Measurements from ENCODE around the gene TSSC4.
"Not testable (repeated sequence)": the region's sequence is repeated elsewhere in the genome, so short reads cannot be mapped to it uniquely, and the experiment has no call there.

TSSC4 gene

DNA sequence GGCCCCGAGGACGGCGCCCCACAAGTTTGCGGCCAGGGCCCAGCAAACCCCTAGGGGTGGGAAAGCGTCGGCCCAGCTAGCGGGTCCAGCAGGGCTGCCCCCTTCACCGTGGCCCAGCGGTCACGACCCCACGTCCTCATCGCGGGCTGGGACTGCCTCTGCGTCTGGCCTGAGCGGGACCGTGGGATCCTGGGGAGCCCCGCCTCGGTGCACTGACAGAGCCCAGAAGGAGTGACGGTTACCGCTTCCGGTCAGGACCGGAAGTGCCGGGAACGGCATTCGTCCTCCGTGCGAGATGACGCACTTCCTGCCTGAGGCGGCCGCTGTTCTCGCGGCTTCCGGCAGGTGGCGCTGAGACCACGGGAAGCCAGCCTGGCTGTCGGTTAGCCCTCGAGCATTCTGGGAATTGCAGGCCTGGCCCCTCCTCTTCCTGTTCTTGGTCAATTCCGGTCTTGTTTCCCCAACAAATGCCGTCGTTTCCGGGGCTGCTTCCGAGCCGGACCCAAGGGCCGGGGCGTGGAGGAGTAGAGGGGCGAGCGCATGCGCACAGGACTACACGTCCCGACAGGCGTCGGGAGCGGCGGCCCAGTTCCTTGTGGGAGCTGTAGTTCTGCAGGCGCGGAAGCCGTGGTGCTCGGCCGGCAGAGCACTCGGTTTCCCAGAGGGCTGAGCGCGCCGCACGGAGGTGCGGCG is at the start of gene TSSC4:
TSSC4 (plus strand) TSS at position 682 of the 693 bp plus-strand sequence. CDS start 1,884 bp downstream, outside the sequence.
- peak; percentile 100 for DNase-seq

DNA sequence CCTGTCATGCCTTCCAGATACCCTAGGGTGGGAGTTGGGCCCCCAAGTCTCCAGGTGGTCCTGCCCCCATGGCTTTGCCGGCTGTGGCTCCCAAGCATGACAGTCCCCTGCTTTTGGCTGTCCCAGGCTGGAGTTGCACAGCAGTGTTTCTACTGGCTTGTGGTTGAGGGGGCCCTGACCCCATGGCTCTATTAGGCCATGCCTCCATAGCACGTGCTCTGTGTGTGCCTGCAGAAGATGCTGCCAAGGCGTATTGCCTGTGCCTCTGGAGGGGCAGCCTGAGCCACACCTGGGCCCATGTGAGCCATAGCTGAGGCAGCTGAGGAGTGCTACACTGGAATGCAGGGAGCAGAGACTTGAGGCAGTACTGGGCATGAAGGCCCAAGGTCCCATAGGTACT is 48.8 kb upstream of the TSSC4 start:
- DNase-seq: no peak

DNA sequence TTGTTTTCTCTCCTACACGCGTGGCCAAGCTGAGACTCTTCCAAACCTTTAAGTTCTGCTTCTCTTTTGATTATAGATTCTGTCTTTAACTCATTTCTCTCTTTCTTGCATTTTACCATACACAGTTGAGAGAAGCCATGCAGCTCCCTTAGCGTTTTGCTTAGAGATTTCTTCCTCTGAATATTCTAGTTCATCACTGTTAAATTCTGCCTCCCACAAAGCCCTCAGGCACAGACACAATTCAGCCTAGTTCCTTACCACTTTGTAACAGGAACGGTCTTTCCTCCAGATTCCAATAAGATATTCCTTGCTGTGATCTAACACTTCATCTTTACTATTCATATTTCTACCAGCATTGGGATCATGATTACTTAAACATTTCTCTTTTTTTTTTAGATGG is 48.1 kb upstream of the TSSC4 start:
- no peak for DNase-seq

DNA sequence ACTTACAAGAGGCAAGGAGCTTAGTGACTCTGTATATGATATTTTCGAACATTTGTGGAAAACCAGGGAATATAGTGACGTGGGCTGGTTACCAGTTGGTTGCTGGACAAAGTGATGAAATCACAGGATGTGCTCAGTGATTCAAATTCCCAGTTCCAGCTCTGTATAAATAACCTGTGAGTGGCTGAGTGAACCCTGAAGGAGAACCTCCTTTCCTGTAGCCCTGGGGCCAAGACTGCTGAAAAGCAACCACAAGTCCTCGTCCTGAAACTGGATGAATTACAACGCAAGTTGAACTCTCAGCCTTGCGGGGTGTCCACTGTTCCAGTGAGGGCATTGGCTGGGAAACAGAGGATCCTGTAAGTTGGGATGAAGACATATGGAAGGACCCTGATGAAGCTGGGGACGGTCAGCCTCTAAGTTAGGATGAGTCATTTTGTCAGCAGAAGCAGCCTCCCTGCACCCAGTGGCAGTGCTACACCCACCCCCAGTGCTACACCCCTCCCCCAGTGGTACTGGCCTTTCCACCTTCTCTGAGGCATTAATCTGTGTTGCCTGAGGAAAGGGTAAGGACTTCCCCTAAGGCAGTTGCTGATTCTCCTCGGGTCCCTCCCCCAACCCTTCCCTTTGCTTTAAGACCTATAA is 45.4 kb upstream of the TSSC4 start:
- no peak for DNase-seq

DNA sequence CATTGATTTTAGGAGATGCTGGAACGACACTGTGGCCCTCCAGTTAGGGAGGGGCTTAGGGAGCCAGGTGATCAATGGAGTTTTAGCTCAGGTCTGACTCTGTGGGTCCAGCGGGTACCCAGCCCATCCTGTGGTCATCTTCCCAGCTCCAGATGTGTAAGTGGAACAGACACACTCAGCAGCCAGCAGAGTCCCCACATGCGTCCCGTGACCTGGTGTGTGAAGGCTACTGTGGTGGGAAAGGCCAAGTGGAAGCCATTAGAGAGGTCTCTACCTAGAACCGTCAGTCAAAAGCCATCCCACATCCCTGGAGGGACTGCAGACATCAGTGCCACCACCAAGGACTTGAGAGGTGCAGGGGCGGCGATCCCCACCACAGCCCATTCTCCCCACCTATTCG is 43.3 kb upstream of the TSSC4 start:
- no peak for DNase-seq

DNA sequence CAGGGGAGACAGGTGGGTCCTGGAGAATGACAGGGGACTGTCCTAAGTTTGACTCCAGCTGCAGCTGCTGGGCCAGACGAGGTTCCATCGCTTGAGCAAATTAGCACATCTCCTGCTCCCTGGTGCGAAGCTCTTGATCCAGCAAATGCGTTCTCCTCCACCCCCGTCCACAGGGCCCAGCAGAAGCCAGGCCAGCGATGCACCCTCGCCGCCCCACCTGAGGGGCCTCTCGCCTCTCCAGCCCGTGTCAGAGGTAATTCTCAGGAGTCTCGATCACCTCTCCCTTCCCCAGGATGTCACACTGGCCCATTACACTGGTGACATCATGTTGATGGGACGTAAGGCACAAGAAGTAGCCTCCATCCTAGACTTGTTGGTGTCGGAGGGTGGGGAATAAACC is 42.9 kb upstream of the TSSC4 start:
- not testable (repeated sequence) for DNase-seq

DNA sequence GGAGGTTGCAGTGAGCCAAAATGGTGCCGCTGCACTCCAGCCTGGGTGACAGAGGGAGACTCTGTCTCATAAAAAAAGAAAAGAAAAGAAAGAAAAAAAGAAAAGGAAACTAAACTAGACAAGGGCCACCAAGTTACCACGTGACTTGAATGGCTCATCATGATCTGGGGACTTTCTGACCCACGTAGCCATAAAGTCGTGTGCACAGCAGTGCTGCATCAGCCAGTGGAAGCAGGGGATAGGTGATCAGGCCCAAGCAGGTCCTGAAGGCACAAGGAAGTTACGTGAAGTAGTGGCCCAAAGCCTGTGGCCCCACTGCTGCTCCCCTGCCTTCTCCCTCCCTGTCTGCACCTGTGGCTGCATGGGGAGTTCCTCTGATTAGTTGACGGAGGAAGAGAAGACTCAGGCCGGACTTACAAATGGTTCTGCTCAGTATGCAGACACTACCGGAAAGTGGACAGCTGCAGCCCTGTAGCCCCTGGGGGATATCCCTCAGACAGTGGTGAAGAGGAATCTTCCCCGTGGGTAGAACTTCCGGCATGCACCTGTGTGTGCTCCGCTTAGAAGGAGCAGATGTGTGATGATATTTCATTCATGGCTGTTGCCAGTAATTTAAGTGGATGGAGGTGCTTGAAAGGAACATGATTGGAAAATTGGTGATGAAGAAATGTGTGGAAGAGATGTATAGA is 41.7 kb upstream of the TSSC4 start:
- DNase-seq: no peak

DNA sequence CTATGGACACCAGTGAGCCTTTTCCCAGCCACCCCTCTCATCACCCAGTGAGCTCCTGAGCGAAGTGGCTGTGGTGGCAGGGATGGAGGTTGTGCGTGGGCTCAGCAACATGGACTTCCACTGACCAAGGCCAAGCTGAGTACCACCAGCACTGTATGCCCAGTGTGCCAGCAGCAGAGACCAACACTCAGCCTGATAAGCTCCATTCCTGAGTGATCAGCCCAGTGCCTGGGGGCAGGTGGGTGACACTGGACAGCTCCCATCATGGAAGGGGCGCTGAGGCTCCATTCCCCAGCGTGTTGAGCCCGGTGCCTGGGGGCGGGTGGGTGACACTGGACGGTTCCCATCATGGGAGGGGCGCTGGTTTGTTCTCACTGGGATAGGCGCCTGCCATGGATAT is 41.0 kb upstream of the TSSC4 start:
- no peak for DNase-seq

DNA sequence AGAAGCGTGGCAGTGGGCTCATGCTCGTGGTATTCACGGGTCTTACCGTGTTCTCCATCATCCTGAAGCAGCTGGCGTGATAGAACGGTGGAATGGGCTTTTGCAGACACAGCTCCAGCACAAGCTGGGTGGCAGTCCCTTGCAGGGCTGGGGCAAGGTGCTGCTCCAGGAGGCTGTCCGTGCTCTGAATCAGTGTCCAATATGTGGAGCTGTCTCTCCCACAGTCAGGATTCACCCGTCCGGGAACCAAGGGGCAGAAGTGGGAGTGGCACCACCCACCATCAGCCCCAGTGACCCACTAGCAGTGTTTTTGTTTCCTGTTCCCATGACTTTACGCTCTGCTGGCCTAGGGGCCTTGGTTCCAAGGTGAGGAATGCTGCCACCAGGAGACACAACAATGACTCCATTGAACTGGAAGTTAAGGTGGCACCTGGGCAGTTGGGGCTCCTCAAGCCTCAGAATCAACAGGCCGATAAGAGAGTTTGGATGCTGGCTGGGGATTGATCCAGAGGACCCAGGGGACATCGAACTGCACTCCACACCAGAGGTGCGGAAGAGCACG is 40.4 kb upstream of the TSSC4 start:
- DNase-seq: no peak

DNA sequence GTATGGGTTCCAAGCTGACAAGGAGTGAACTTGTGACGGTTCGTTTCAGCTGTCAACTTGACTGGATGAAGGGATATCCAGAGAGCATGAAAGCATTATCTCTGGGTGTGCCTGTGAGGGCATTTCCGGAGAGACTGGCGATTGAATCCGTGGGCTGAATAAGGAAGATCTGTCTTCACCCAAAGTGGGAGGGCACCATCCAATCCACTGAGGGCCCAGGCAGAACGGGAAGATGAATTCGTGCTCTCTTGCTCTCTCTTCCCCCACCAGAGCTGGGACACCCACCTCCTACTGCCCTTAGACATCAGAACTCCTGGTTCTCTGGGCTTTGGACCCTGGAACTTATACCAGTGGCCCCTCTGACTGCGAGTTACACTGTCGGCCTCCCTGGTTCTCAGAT is 39.0 kb upstream of the TSSC4 start:
- no peak for DNase-seq

DNA sequence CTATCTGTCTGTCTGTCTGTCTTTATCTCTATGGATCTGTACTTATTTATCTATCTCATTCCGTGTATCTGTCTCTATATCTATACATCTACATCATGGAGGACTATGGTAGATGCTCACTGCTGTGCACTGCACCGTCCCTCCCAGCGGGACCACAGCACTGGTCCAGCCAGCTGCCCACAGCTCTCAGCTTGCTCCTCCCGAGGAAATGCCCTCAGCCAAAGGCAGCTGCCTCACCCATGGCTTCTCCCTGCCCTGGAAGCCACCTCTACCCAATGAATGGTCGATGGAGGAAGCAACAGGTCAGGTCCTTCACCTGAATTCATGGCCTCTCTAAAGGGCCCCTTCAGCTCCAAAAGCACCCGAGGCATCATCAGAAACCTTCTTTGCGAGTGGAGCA is 38.1 kb upstream of the TSSC4 start:
- no peak for DNase-seq

DNA sequence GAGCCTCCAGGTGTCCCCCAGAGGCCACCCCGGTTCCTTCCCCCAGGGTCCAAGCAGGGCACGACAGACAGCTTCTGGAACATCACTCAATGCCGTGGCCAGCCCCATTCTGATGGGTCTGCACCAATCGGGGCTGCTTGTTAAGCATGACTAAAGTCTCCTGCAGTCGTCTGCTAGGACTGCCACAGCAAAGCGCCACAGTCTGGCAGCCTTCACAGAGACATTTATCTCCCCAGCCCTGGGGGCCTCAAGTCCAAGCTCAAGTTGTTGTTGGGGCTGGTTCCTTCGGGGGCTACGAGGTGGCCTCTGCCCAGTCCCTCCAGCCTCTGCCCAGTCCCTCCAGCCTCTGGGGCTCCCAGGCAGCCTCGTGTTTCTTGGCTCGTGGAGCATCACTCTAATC is 37.4 kb upstream of the TSSC4 start:
- DNase-seq: no peak

DNA sequence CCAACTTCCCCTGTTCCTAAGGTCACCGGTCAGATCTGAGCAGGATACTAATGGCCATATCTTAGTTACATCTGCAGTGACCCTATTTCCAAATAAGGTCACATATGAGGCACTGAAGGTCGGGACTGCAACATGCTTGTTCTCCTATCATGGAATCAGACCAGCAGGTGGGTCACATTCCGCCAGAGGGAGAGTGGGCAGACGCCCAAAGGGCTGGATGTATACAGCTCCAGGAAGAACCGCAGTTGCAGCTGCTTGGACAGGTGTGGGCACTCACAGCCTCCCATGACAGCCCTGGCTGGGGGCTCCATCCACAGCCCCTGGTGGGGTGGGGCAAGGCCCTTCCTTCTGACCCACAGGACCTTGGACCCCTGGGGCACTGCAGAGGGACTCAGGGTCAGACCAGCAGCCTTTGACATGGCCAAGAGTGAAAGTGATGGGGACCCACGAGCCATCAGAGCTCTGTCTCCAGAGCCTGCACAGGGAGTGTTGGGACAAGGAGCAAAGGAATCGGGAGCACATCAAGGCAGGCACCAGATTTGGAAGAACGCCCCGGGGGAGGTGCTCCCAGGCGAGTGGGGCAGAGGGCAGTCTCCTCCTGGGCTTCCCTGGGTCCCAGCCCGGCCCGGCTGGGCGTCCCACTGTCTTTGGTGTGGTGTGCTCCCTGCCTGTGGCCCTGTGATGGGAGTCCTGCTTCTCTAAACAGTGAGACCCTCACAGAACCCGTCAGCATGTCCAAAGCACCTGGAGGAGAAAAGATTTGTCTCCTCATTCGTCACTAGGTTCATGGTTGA is 36.8 kb upstream of the TSSC4 start:
- DNase-seq: no peak

DNA sequence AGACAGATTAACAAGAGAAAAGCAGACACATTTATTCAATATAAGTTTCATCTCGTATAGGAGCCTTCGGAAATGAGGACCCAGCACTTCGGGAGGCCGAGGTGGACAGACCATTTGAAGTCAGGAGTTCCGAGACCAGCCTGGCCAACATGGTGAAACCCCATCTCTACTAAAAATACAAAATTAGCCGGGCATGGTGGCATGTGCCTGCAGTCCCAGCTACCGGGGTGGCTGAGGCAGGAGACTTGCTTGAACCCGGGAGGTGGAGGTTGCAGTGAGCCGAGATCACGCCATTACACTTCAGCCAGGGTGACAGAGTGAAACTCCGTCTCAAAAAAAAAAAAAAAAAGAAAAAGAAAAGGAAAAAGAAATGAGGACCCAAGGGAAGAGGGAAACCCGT is 36.2 kb upstream of the TSSC4 start:
- DNase-seq: not testable (repeated sequence)

DNA sequence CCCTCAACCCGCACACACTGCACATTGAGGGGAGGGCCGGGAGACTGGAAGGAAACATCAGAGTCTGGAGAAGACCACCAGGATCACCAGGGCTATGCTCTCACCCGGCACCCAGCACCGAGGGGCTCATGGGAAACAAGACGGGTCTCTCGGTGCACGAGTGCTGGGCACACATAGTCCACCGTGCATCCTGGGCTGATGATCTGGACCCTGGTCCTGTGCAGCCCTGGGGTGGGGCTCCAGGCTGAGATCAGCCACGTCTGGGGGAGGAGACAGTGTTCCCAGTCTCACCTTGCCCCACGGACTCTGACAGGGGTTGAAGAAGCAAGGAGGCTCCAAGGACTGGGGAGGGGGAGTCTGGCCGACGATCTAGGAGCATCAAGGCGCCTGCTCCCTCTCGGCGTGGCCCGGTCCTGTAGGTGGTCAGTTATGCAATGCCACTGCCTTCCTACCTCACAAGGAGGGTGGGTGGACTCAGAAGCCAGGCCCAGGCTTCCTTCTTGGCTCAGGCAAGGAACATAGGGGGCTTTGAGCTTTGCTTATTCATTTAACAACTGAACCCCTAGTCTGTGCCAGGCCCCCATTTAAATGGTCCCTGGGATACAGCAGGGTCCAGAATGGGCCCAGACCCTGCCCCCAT is 34.9 kb upstream of the TSSC4 start:
- no peak for DNase-seq

DNA sequence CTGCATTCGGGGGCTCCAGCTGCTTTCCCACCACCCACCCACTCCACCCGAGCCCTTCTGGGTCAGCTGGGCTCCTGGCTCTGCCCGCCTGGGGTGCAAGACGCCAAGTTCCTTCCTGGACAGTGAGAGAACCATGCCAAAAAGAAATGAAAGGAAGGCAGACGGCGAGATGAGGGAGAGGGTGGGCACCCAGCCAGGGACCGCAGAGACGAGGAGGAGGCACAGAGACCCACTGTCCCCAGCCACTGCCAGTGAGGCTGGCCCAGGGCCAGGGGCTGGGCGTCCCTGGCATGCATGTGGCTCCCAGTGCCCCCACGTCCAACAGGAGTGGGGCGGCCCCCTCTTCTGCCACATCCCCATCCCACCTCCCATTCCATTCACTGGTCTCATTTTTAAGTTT is 34.3 kb upstream of the TSSC4 start:
- no peak for DNase-seq

DNA sequence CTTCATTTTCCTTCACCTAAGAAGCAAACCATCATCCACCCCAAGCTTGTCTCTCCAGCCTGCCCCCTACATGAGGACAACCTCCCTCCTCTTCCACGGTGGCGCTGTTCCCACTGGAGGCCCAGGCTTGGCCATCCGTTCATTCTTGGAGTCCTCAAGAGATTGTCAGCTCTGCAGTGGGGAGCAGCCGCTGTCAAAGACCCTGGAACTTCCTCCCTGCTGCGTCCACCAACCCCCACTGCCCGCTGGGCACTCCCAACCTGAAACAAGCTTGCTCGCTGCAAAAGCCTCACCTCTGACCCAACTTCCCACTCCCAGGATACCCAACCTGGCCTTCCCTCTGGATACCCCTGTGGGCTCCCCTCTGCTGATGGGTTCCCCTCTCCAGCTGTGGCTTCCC is 33.8 kb upstream of the TSSC4 start:
- no peak for DNase-seq

DNA sequence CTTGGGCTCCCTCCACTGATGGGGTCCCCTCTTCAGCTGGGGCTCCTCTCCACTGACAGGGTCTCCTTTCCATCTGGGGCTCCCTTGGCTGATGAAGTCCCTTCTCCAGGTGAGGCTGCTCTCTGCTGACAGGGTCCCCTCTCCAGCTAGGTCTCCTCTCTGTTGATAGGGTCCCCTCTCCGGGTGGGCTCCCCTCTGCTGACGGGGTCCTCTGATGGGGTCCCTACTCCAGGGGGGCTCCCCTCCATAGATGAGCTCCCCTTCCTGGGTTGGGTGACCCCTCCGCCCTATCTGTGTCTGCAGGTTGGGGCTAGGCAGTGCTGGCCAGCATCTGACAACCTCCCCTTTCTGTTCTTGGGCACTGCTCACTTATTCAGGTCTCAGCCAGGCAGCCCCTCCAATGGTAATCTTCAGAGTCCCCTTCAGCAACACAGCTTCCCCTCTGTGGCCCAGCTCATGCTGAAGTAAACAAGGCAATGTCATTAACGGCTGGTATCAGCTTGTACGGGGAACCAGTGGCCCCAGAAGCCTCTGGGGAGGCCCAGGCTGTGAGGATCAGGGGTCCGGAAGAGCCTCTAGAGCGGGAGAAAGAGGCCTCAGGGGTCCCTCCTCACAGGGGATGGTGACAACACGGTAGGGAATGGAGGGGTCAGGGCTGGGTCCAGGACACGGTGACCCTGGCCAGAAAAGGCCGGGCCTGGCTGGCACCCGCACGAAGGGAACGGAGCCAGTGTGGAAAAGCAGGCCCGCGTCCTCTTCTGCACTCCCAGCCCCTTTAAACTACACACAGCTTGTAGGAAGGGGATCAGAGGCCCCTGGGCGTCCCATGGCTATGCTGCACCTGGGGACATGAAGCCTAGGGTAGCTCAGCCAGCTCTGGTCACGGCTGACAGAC is 33.0 kb upstream of the TSSC4 start:
- DNase-seq: no peak

DNA sequence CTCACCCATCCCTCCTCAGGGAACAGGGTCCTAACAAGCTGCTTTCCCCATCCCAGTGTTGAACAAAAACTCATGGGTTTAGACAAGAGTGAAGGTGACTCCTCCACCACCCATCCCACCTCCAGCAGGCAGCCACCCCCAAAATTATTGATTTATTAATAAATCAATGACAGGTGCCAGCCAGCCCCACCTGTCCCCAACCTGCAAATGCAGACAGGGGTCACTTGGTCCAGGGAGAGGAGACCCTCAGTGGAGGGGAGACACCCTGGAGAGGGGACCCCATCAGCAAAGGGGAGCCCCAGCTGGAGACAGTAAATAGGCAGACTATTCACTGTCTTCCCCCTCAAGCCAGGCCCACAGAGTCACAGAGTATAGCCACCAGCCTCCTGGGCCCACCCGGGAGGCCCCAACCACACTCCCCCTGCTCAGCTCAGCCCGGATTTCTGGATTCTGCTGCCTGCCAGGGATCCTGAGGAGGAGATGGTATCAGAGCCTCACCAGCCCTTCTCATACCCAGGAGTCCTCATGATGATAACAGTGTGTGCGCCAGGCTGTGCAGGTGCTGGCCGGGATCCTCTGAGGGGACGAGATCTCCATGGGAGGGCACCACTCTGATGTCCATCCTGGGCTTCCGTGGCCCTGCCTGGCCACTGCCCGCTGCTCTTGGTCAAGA is 32.2 kb upstream of the TSSC4 start:
- no peak for DNase-seq

DNA sequence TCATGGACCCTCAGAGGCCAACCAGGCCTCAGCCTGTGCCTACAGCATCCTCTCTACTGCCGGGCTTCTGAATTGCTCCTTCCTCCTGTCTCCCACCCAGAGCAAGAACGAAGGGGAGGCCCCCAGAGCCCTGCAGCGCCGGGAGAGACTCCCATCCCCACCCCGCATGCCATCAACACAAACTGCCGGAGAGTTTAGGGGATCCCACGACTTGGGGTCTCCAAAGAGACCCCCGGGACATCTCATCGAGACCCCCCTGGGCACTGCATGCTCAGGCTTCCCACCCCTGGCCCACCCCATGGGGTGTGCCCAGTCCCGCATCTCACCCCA is 31.7 kb upstream of the TSSC4 start:
- no peak for DNase-seq

DNA sequence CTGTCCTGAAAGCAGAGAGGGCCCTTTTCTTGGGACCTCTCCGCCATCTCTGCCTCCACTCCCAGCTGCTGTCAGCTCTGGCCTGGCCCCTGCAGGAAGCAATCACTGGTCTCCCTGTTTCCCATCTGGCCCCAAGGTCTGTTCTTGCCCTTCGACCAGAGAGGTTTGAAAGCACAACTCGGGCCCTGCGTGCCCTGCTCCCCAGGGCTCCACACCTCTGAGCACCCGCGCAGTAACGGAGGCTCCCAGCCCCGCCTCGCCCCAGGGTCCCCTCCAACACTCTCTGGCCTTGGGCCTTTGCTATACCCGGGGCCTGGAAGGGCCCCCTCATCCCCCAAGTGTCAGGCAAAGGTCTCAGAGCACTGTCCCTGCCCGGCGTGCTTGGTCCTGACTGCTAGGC is 31.2 kb upstream of the TSSC4 start:
- DNase-seq: no peak

Measured in CD4-positive, alpha-beta T cell treated with Interleukin-12 subunit alpha and Interleukin-12 subunit beta, for 1 hour (primary cell).